Colonic mucosa (tissue), 4 donors: ENCODE measurements around the gene CAMTA1. TPM values are rescaled to one million over a fixed set of nuclear protein-coding genes. Genes with fewer than 3 reads are reported as not detected.

Experiments
- DNase-seq: peaks from one replicate; pipeline ENCODE4 v3.0.0-alpha.2; 2020
- H3K27ac ChIP-seq: fragments of 200-600 bp; one replicate; pipeline ENCODE4 v1.8.0; 2021
- H3K27me3 ChIP-seq: fragments of 200-600 bp; one replicate; pipeline ENCODE4 v1.8.0; 2021
- H3K36me3 ChIP-seq: fragments of 200-600 bp; one replicate; pipeline ENCODE4 v1.8.0; 2021
- H3K4me1 ChIP-seq: fragments of 200-600 bp; one replicate; pipeline ENCODE4 v1.8.0; 2021; ENCODE audit warnings: mild to moderate bottlenecking
- H3K4me3 ChIP-seq: fragments of 200-600 bp; one replicate; pipeline ENCODE4 v1.8.0; 2021
- H3K9ac ChIP-seq, 2 donors: one replicate each; pipeline ENCODE4 v1.7.0; 2013; ENCODE audit warnings: control low read depth in 2 of 2, low read depth in 2 of 2, low read length in 2 of 2
- H3K9me3 ChIP-seq: fragments of 200-600 bp; one replicate; pipeline ENCODE4 v1.8.0; 2021
- CTCF ChIP-seq: fragments of 200-600 bp; IDR thresholded peaks from one replicate; pipeline ENCODE4 v1.8.0; 2022; ENCODE audit warnings: antibody characterized with exemption, mild to moderate bottlenecking
- intact Hi-C: fragments of 100-400 bp; cut with DNase I; formaldehyde crosslinking; loops from one replicate; pipeline ENCODE4 v1.14.1; 2022
- total RNA-seq, 2 donors: library from RNA; stranded (reverse); fragmentation: NEBNext Ultra II Directional in 1 of 2; extraction: Animal tissue kit (Norgen Biotek cat#: 25700) in 1 of 2; gene quantifications; one replicate each; pipeline ENCODE4 v1.2.1, GENCODE V29; 2021
- donor health status: healthy.
- donor health status: DM: no; HTN: no; CAD: no.
- donor health status: DM: no; HTN: no; CAD: no.

The CAMTA1 gene
- total RNA-seq, 2 donors from 2014 or later: 76.8 to 92.8 TPM

GRCh38 chr1:6747674-6748073 lies 37.6 kb upstream of the CAMTA1 start:
- Histone ChIP-seq H3K36me3 (no peaks in the 10 kb centered on the region), H3K9ac (no peak overlapping the region), H3K9me3 (no peaks in the 10 kb centered on the region), H3K27me3 (no peaks in the 10 kb centered on the region), H3K27ac (no peak overlapping the region), H3K4me3 (no peak overlapping the region), H3K4me1 (no peaks in the 10 kb centered on the region)
- intact Hi-C loops: no loop called here
- no peak for DNase-seq
- TF ChIP-seq CTCF: no peak

DNA sequence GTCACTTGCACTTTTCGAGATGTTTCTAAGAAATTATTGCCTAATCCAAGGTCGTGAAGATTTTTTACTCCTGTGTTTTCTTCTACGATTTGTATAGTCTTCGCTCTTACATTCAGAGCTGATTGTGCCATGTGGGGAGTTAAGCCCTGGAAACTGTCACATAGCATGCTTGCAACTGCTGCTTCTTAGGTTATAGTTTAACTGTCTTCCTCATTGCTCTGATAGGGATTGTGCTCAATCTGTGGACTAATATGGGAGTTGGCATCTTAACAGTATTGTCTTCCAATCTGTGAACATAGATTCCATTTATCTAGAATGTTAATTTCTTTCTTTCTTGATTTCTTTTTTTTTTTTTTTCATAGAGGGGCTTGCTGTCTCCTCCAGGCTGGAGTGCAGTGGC lies 34.8 kb upstream of the CAMTA1 start:
- no peak overlapping the region for H3K9ac ChIP-seq
- intact Hi-C loops: no loop called here
- TF ChIP-seq CTCF: no peak
- H3K36me3 ChIP-seq: no peaks in the 10 kb centered on the region
- H3K4me3 ChIP-seq: no peak overlapping the region
- H3K4me1 ChIP-seq: no peaks in the 10 kb centered on the region
- no peaks in the 10 kb centered on the region for H3K27me3 ChIP-seq
- H3K9me3 ChIP-seq: no peaks in the 10 kb centered on the region
- DNase-seq: no peak
- H3K27ac ChIP-seq: no peak overlapping the region

- intact Hi-C loops: no loop called here
- H3K27ac ChIP-seq: no peak overlapping the region
- H3K4me1 ChIP-seq: no peaks in the 10 kb centered on the region
Measured at GRCh38 chr1:6753320-6754140, 31.7 kb upstream of the CAMTA1 start.

GRCh38 chr1:6756457-6756856 lies 28.8 kb upstream of the CAMTA1 start:
- Histone ChIP-seq H3K36me3 (no peaks in the 10 kb centered on the region), H3K9ac (no peak overlapping the region), H3K4me1 (no peaks in the 10 kb centered on the region), H3K9me3 (no peaks in the 10 kb centered on the region), H3K27ac (no peak overlapping the region), H3K4me3 (no peak overlapping the region), H3K27me3 (no peaks in the 10 kb centered on the region)
- DNase-seq: no peak
- intact Hi-C loops: no loop called here
- TF ChIP-seq CTCF: no peak

More at GRCh38 chr1:6753320-6754140, 31.7 kb upstream of the CAMTA1 start:
- no peaks in the 10 kb centered on the region for H3K36me3 ChIP-seq
- no peak overlapping the region for H3K4me3 ChIP-seq
- TF ChIP-seq CTCF: no peak
- no peak for DNase-seq
- no peaks in the 10 kb centered on the region for H3K27me3 ChIP-seq
- H3K9ac ChIP-seq: no peak overlapping the region
- H3K9me3 ChIP-seq: no peaks in the 10 kb centered on the region

- H3K27ac ChIP-seq: no peak overlapping the region
- TF ChIP-seq CTCF: no peak
- H3K9ac ChIP-seq: no peak overlapping the region
- no peaks in the 10 kb centered on the region for H3K9me3 ChIP-seq
- intact Hi-C loops: no loop called here
- no peak overlapping the region for H3K4me3 ChIP-seq
- H3K27me3 ChIP-seq: no peaks in the 10 kb centered on the region
- H3K4me1 ChIP-seq: no peaks in the 10 kb centered on the region
- DNase-seq: no peak
- H3K36me3 ChIP-seq: no peaks in the 10 kb centered on the region
Measured at GRCh38 chr1:6757719-6758435, 27.4 kb upstream of the CAMTA1 start.
